DND-41 (cell line): ENCODE data around the gene MMAB.

Experiments used
- CTCF ChIP-seq: IDR thresholded peaks from 2 replicates; pipeline ENCODE4 v1.5.1; 2012; ENCODE audit warnings: borderline replicate concordance, low read length, moderate library complexity, mild to moderate bottlenecking; ENCODE audit not compliant: poor library complexity, severe bottlenecking; ENCODE audit errors: extremely low read depth
- EZH2 ChIP-seq: IDR thresholded peaks from 3 replicates; pipeline ENCODE4 v1.6.1; 2012; ENCODE audit warnings: borderline replicate concordance, low read depth, mild to moderate bottlenecking, moderate library complexity, low read length, inconsistent platforms; ENCODE audit not compliant: severe bottlenecking

- no peak for TF ChIP-seq CTCF
- no peak for TF ChIP-seq EZH2
Observed at GRCh38 chr12:109521831-109522230, 51.5 kb downstream of the MMAB start.
